ENCODE measurements around the gene NCL. TPM values are rescaled to one million over a fixed set of nuclear protein-coding genes. Genes with fewer than 3 reads are reported as not detected.
A peak's percentile ranks its signal among the peaks of the same experiment; 100 is the strongest.
"Not testable (repeated sequence)": the region's sequence is repeated elsewhere in the genome, so short reads cannot be mapped to it uniquely, and the experiment has no call there.

The NCL gene
- total RNA-seq, 2 donors from 2014 or later: 774 to 785 TPM

- peak; percentile 75 for DNase-seq
- TF ChIP-seq CTCF (conservative IDR thresholded peaks at IDR 0.05): no peak
- H3K9me3 ChIP-seq (ENCODE audit: control insufficient read depth, low read length): peaks cover 13% of the 10 kb centered on the region
- H3K9me3 Mint-ChIP-seq: peaks cover 23% of the 10 kb centered on the region
- peak overlapping the region; percentile 75 for H3K4me3 ChIP-seq (ENCODE audit: low read length)
- H3K36me3 Mint-ChIP-seq (ENCODE audit: low read depth): peaks cover 5% of the 10 kb centered on the region
- H3K9ac ChIP-seq (ENCODE audit: extremely low read depth, low read length, poor library complexity, severe bottlenecking): peak overlapping the region; percentile 93
- 20% methylated on average over 3 of the region's 3 CpGs; no CpG with 5 or more reads in 1 of the 2 experiments for WGBS, 2 experiments (ENCODE audit: insufficient coverage in 1 of 2, insufficient read length in 1 of 2)
- H3K27me3 Mint-ChIP-seq (ENCODE audit: insufficient read depth): no peaks in the 10 kb centered on the region
- H3K4me1 Mint-ChIP-seq: peaks cover 19% of the 10 kb centered on the region
- no peak overlapping the region for H3K27ac ChIP-seq (ENCODE audit: low read depth, low read length)
- H3K36me3 ChIP-seq (ENCODE audit: control insufficient read depth, insufficient read depth, low read length): no peaks in the 10 kb centered on the region
- H3K27ac Mint-ChIP-seq: peak overlapping the region; percentile 95
- H3K4me1 ChIP-seq (ENCODE audit: control insufficient read depth, insufficient read depth, low read length): no peaks in the 10 kb centered on the region
- peak overlapping the region; percentile 58 for H3K4me3 Mint-ChIP-seq
- H3K27me3 ChIP-seq (ENCODE audit: control insufficient read depth, insufficient read depth, low read length, poor library complexity, severe bottlenecking): no peaks in the 10 kb centered on the region
These were observed 53.0 kb downstream of the NCL start for GRCh38 chr2:231411237-231411636.

- H3K4me1 Mint-ChIP-seq: peaks cover 23% of the 10 kb centered on the region
- peaks cover 23% of the 10 kb centered on the region for H3K9me3 Mint-ChIP-seq
- peak; percentile 91 for DNase-seq
- peak overlapping the region; percentile 95 for H3K27ac Mint-ChIP-seq
- H3K36me3 ChIP-seq (ENCODE audit: control insufficient read depth, insufficient read depth, low read length): no peaks in the 10 kb centered on the region
- no peaks in the 10 kb centered on the region for H3K27me3 ChIP-seq (ENCODE audit: control insufficient read depth, insufficient read depth, low read length, poor library complexity, severe bottlenecking)
- peak overlapping the region; percentile 49 for H3K27ac ChIP-seq (ENCODE audit: low read depth, low read length)
- 61 to 68% methylated on average over 5 to 6 of the region's 6 CpGs for WGBS, 2 experiments (ENCODE audit: insufficient coverage in 1 of 2, insufficient read length in 1 of 2)
- H3K4me1 ChIP-seq (ENCODE audit: control insufficient read depth, insufficient read depth, low read length): no peaks in the 10 kb centered on the region
- peaks cover 5% of the 10 kb centered on the region for H3K36me3 Mint-ChIP-seq (ENCODE audit: low read depth)
- peak; percentile 82 for TF ChIP-seq CTCF (conservative IDR thresholded peaks at IDR 0.05)
- H3K4me3 Mint-ChIP-seq: no peak overlapping the region
- H3K27me3 Mint-ChIP-seq (ENCODE audit: insufficient read depth): no peaks in the 10 kb centered on the region
- H3K9ac ChIP-seq (ENCODE audit: extremely low read depth, low read length, poor library complexity, severe bottlenecking): no peak overlapping the region
- peaks cover 13% of the 10 kb centered on the region for H3K9me3 ChIP-seq (ENCODE audit: control insufficient read depth, low read length)
- peak overlapping the region; percentile 35 for H3K4me3 ChIP-seq (ENCODE audit: low read length)
These were observed 53.8 kb downstream of the NCL start for GRCh38 chr2:231410293-231411004.

- H3K4me3 Mint-ChIP-seq: no peak overlapping the region
- peak overlapping the region; percentile 35 for H3K4me3 ChIP-seq (ENCODE audit: low read length)
- H3K4me1 ChIP-seq (ENCODE audit: control insufficient read depth, insufficient read depth, low read length): no peaks in the 10 kb centered on the region
- peaks cover 30% of the 10 kb centered on the region for H3K4me1 Mint-ChIP-seq
- H3K36me3 Mint-ChIP-seq (ENCODE audit: low read depth): peaks cover 5% of the 10 kb centered on the region
- DNase-seq: no peak
- H3K36me3 ChIP-seq (ENCODE audit: control insufficient read depth, insufficient read depth, low read length): no peaks in the 10 kb centered on the region
- 96 to 100% methylated on average over 4 to 5 of the region's 5 CpGs for WGBS, 2 experiments (ENCODE audit: insufficient coverage in 1 of 2, insufficient read length in 1 of 2)
- peaks cover 23% of the 10 kb centered on the region for H3K9me3 Mint-ChIP-seq
- no peaks in the 10 kb centered on the region for H3K27me3 Mint-ChIP-seq (ENCODE audit: insufficient read depth)
- no peak overlapping the region for H3K27ac ChIP-seq (ENCODE audit: low read depth, low read length)
- H3K9ac ChIP-seq (ENCODE audit: extremely low read depth, low read length, poor library complexity, severe bottlenecking): no peak overlapping the region
- H3K27ac Mint-ChIP-seq: no peak overlapping the region
- H3K27me3 ChIP-seq (ENCODE audit: control insufficient read depth, insufficient read depth, low read length, poor library complexity, severe bottlenecking): no peaks in the 10 kb centered on the region
- H3K9me3 ChIP-seq (ENCODE audit: control insufficient read depth, low read length): peaks cover 13% of the 10 kb centered on the region
- no peak for TF ChIP-seq CTCF (conservative IDR thresholded peaks at IDR 0.05)
These were observed 54.5 kb downstream of the NCL start for GRCh38 chr2:231409776-231410175.

GRCh38 chr2:231408304-231408703 is 56.0 kb downstream of the NCL start:
- DNase-seq; H3K36me3 ChIP-seq (ENCODE audit: control insufficient read depth, insufficient read depth, low read length); H3K27ac ChIP-seq (ENCODE audit: low read depth, low read length); H3K27me3 Mint-ChIP-seq (ENCODE audit: insufficient read depth); H3K4me3 ChIP-seq (ENCODE audit: low read length); H3K27me3 ChIP-seq (ENCODE audit: control insufficient read depth, insufficient read depth, low read length, poor library complexity, severe bottlenecking); H3K36me3 Mint-ChIP-seq (ENCODE audit: low read depth); H3K4me1 ChIP-seq (ENCODE audit: control insufficient read depth, insufficient read depth, low read length); H3K4me3 Mint-ChIP-seq; H3K9ac ChIP-seq (ENCODE audit: extremely low read depth, low read length, poor library complexity, severe bottlenecking); H3K27ac Mint-ChIP-seq: not testable (repeated sequence)
- peaks cover 23% of the 10 kb centered on the region for H3K9me3 Mint-ChIP-seq
- H3K4me1 Mint-ChIP-seq: peaks cover 34% of the 10 kb centered on the region
- H3K9me3 ChIP-seq (ENCODE audit: control insufficient read depth, low read length): peaks cover 13% of the 10 kb centered on the region
- 84 to 90% methylated on average over 8 of the region's 9 CpGs for WGBS, 2 experiments (ENCODE audit: insufficient coverage in 1 of 2, insufficient read length in 1 of 2)

- not testable (repeated sequence) for H3K27ac ChIP-seq (ENCODE audit: low read depth, low read length); H3K4me1 ChIP-seq (ENCODE audit: control insufficient read depth, insufficient read depth, low read length); H3K27me3 ChIP-seq (ENCODE audit: control insufficient read depth, insufficient read depth, low read length, poor library complexity, severe bottlenecking); H3K36me3 ChIP-seq (ENCODE audit: control insufficient read depth, insufficient read depth, low read length); H3K4me3 Mint-ChIP-seq; H3K9ac ChIP-seq (ENCODE audit: extremely low read depth, low read length, poor library complexity, severe bottlenecking); DNase-seq; H3K4me3 ChIP-seq (ENCODE audit: low read length); H3K27me3 Mint-ChIP-seq (ENCODE audit: insufficient read depth); H3K27ac Mint-ChIP-seq; H3K36me3 Mint-ChIP-seq (ENCODE audit: low read depth)
- H3K9me3 ChIP-seq (ENCODE audit: control insufficient read depth, low read length): peaks cover 13% of the 10 kb centered on the region
- 90 to 94% methylated on average over 3 to 5 of the region's 5 CpGs for WGBS, 2 experiments (ENCODE audit: insufficient coverage in 1 of 2, insufficient read length in 1 of 2)
- peaks cover 23% of the 10 kb centered on the region for H3K9me3 Mint-ChIP-seq
- H3K4me1 Mint-ChIP-seq: peaks cover 38% of the 10 kb centered on the region
These were observed 56.6 kb downstream of the NCL start for GRCh38 chr2:231407686-231408085.

All from endodermal cell (in vitro differentiated cells).